GM12801 (cell line): Measurements from ENCODE around the gene APEX1.

Experiments used
- TF ChIP-seq, protein P1 (sequence below): IDR thresholded peaks from one replicate; pipeline ENCODE4 v1.5.1; 2011; ENCODE audit warnings: control low read depth; ENCODE audit not compliant: insufficient read length; ENCODE audit errors: extremely low read depth

Gene APEX1

GRCh38 chr14:20499108-20499507 lies 44.1 kb downstream of the APEX1 start:
- TF ChIP-seq, protein P1, sequence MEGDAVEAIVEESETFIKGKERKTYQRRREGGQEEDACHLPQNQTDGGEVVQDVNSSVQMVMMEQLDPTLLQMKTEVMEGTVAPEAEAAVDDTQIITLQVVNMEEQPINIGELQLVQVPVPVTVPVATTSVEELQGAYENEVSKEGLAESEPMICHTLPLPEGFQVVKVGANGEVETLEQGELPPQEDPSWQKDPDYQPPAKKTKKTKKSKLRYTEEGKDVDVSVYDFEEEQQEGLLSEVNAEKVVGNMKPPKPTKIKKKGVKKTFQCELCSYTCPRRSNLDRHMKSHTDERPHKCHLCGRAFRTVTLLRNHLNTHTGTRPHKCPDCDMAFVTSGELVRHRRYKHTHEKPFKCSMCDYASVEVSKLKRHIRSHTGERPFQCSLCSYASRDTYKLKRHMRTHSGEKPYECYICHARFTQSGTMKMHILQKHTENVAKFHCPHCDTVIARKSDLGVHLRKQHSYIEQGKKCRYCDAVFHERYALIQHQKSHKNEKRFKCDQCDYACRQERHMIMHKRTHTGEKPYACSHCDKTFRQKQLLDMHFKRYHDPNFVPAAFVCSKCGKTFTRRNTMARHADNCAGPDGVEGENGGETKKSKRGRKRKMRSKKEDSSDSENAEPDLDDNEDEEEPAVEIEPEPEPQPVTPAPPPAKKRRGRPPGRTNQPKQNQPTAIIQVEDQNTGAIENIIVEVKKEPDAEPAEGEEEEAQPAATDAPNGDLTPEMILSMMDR = no peak

DNA sequence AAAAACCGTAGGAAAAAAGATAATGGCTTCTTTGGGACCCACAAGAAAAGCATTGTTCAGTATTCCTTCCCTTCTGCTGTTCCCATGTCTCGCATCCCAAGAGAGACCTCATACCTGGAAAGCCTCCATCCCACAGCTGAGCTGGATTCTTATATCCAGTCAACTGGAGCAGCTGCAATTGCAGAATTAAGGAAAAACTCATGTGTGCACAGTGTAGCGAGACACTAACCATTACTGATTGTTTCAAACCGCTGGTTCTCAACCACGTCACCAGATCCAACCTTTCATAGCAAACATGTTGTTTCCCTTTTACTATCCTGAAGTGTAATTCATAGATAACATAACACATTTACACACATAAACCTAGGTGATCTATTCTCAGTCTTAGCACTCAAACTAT lies 44.9 kb downstream of the APEX1 start:
- TF ChIP-seq, protein P1 = no peak

- TF ChIP-seq, protein P1 = no peak
Observed at GRCh38 chr14:20501346-20501745, 46.3 kb downstream of the APEX1 start.

DNA sequence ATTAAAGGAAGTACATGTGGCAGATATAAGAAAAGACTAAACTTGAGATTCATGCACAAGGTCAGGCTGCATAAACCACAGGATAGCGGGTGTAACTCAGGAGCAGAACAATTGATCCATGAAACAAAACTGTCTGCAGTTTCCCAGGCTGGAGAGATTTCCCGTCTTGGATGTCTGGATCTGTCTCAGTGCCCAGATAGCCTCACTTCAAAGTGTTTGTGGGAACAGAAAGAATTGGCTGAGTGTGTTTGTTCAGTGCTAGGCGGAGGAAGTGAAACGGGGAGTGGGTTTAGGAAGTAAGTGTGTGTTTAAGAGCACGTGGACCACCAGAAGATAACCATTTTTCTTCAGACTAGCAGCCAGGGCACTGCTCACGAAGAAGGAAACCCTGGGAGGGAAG lies 48.9 kb downstream of the APEX1 start:
- TF ChIP-seq, protein P1 = no peak
